Transverse colon (tissue), 4 donors: ENCODE results near the gene CTNNA1. TPM values are rescaled to one million over a fixed set of nuclear protein-coding genes. Genes with fewer than 3 reads are reported as not detected.

Experiments
- DNase-seq: peaks from one replicate; pipeline ENCODE4 v3.0.0-alpha.2; 2019
- H3K27ac ChIP-seq, 4 donors: fragments of 200-600 bp; sonication (generic); 2 replicates each; pipeline ENCODE4 v1.5.1; 2016 to 2018; ENCODE audit warnings: inconsistent platforms in 4 of 4
- H3K27me3 ChIP-seq: fragments of 200-600 bp; sonication (generic); 2 replicates; pipeline ENCODE4 v1.5.1; 2017; ENCODE audit warnings: inconsistent platforms
- H3K36me3 ChIP-seq, 4 donors: fragments of 200-600 bp; sonication (generic); 2 replicates each; pipeline ENCODE4 v1.5.1; 2017 to 2019; ENCODE audit warnings: inconsistent platforms in 4 of 4
- H3K4me1 ChIP-seq, 4 donors: fragments of 200-600 bp; sonication (generic); 2 replicates each; pipeline ENCODE4 v1.5.1; 2017 to 2020; ENCODE audit warnings: inconsistent platforms in 4 of 4
- H3K4me3 ChIP-seq, 4 donors: fragments of 200-600 bp; sonication (generic); 1 replicate in 1 of 4; 2 replicates in 3 of 4; pipeline versions ENCODE4 v1.5.1 to v1.6.1; 2017 to 2019; ENCODE audit warnings: inconsistent platforms in 4 of 4
- H3K9me3 ChIP-seq, 2 donors: fragments of 200-600 bp; sonication (generic); 2 replicates each; pipeline ENCODE4 v1.5.1; 2017 to 2019; ENCODE audit warnings: inconsistent platforms in 2 of 2
- CTCF ChIP-seq, 5 experiments: fragments of 200-600 bp in 3 of 5; fragments of 450-650 bp in 2 of 5; sonication (generic) in 3 of 5; IDR thresholded peaks; 1 replicate in 2 of 5; 2 replicates in 3 of 5; pipeline ENCODE4 v1.5.1; 2016 to 2017; ENCODE audit warnings: antibody characterized with exemption in 5 of 5, inconsistent platforms in 3 of 5, mild to moderate bottlenecking in 2 of 5, moderate library complexity in 1 of 5
- EP300 ChIP-seq: sonication (generic); formaldehyde crosslinking; IDR thresholded peaks from one replicate; pipeline ENCODE4 v1.6.1; 2017; ENCODE audit warnings: antibody characterized with exemption, low read depth
- POLR2A ChIP-seq: fragments of 450-650 bp; IDR thresholded peaks from one replicate; pipeline ENCODE4 v1.6.1; 2016; ENCODE audit warnings: antibody characterized with exemption, mild to moderate bottlenecking, moderate library complexity
- POLR2AphosphoS5 ChIP-seq, 3 donors: sonication (generic); formaldehyde crosslinking; IDR thresholded peaks; one replicate each; pipeline ENCODE4 v1.6.1; 2016; ENCODE audit warnings: antibody characterized with exemption in 3 of 3
- WGBS, 2 donors: methylation state at CpG; one replicate each; pipeline ENCODE4 v1.1.5; 2018; ENCODE audit warnings: low coverage in 1 of 2; 5-methylcytosine and 5-hydroxymethylcytosine counted together
- in situ Hi-C, 4 donors: fragments of 200-750 bp; cut with MboI; loops; one replicate each; pipeline versions ENCODE4 v1.15.0 to v1.15.1; 2017; ENCODE audit warnings: low sequenced_read_pairs in 3 of 4, low pct_ligation_motif_present in 1 of 4, low pct_unique_long_range_greater_than_20kb in 1 of 4
- intact Hi-C: fragments of 100-400 bp; cut with DNase I; formaldehyde crosslinking; loops from one replicate; pipeline ENCODE4 v1.15.1; 2023; ENCODE audit warnings: low total_unique reads
- total RNA-seq, 4 donors: library from RNA; depleted of rRNA; stranded (reverse); fragments of >200 nt; gene quantifications; one replicate each; pipeline ENCODE4 v1.1.0, GENCODE V29; 2016

The CTNNA1 gene
- total RNA-seq, 4 donors from 2014 or later = 272 to 381 (median 316) TPM

GRCh38 chr5:138926688-138927448 is 173.6 kb downstream of the CTNNA1 start:
- 88 to 93% methylated on average over 14 to 16 of the region's 16 CpGs for WGBS, 2 donors
- intact Hi-C loops (no loop called here), in situ Hi-C loops (no loop called here)
- peaks cover 0 to 50% (median 25%) of the 10 kb centered on the region in 4 donors for H3K36me3 ChIP-seq
- no peak overlapping the region for H3K4me3 ChIP-seq
- no peaks in the 10 kb centered on the region for H3K9me3 ChIP-seq
- H3K27me3 ChIP-seq = no peaks in the 10 kb centered on the region
- peaks cover 0 to 12% (median 3%) of the 10 kb centered on the region in 4 donors for H3K4me1 ChIP-seq
- TF ChIP-seq POLR2AphosphoS5 (IDR thresholded peaks at IDR 0.05) = no peak
- TF ChIP-seq EP300 = no peak
- no peak for TF ChIP-seq POLR2A
- no peak for TF ChIP-seq CTCF (IDR thresholded peaks at IDR 0.05)
- no peak overlapping the region for H3K27ac ChIP-seq
- no peak for DNase-seq

GRCh38 chr5:138927544-138927943 is 174.3 kb downstream of the CTNNA1 start:
- Histone ChIP-seq H3K9me3 (no peaks in the 10 kb centered on the region), H3K36me3 (peaks cover 0 to 56% (median 28%) of the 10 kb centered on the region in 4 donors), H3K27me3 (no peaks in the 10 kb centered on the region), H3K27ac (no peak overlapping the region), H3K4me3 (no peak overlapping the region), H3K4me1 (peaks cover 0 to 12% (median 3%) of the 10 kb centered on the region in 4 donors)
- 62 to 86% methylated on average over 3 to 8 of the region's 8 CpGs for WGBS, 2 donors
- in situ Hi-C loops = no loop called here
- intact Hi-C loops = no loop called here
- TF ChIP-seq EP300 = no peak
- no peak for TF ChIP-seq POLR2AphosphoS5 (IDR thresholded peaks at IDR 0.05)
- TF ChIP-seq POLR2A = no peak
- TF ChIP-seq CTCF (IDR thresholded peaks at IDR 0.05) = no peak
- DNase-seq = no peak

- peak; percentile 43 for DNase-seq
- no peaks in the 10 kb centered on the region for H3K9me3 ChIP-seq
- peaks cover 0 to 12% (median 3%) of the 10 kb centered on the region in 4 donors for H3K4me1 ChIP-seq
- no peak overlapping the region for H3K27ac ChIP-seq
- intact Hi-C loops = no loop called here
- in situ Hi-C loops = no loop called here
- H3K4me3 ChIP-seq = no peak overlapping the region
- H3K36me3 ChIP-seq = peaks cover 0 to 60% (median 30%) of the 10 kb centered on the region in 4 donors
- no peaks in the 10 kb centered on the region for H3K27me3 ChIP-seq
- TF ChIP-seq CTCF (IDR thresholded peaks at IDR 0.05) = no peak
- no peak for TF ChIP-seq EP300
- TF ChIP-seq POLR2AphosphoS5 (IDR thresholded peaks at IDR 0.05) = no peak
- TF ChIP-seq POLR2A = no peak
- WGBS, 2 donors = 59% methylated on average over 7 of the region's 7 CpGs; no CpG with 5 or more reads in 1 of the 2 donors
These were observed 174.8 kb downstream of the CTNNA1 start for GRCh38 chr5:138927979-138928378.

GRCh38 chr5:138929571-138929955 is 176.3 kb downstream of the CTNNA1 start:
- WGBS, 2 donors = 91% methylated on average over 4 of the region's 4 CpGs; no CpG with 5 or more reads in 1 of the 2 donors
- Histone ChIP-seq H3K9me3 (no peaks in the 10 kb centered on the region), H3K4me3 (no peak overlapping the region), H3K4me1 (peaks cover 0 to 12% (median 3%) of the 10 kb centered on the region in 4 donors), H3K27ac (no peak overlapping the region), H3K27me3 (no peaks in the 10 kb centered on the region), H3K36me3 (peaks cover 0 to 71% (median 35%) of the 10 kb centered on the region in 4 donors)
- no peak for DNase-seq
- intact Hi-C loops = no loop called here
- TF ChIP-seq CTCF (IDR thresholded peaks at IDR 0.05) (no peak), POLR2AphosphoS5 (IDR thresholded peaks at IDR 0.05) (no peak), EP300 (no peak), POLR2A (no peak)
- in situ Hi-C loops = no loop called here
